Activated naive CD4-positive, alpha-beta T cell (primary cell): Measurements from ENCODE around the gene NEU4.

Experiments used
- DNase-seq, 4 experiments: peaks; one replicate each; lab custom pipeline; 2025; lab: John Stamatoyannopoulos, UW

The NEU4 gene

GRCh38 chr2:241834527-241835210 lies 25.7 kb downstream of the NEU4 start:
- DNase-seq, result no peak

DNA sequence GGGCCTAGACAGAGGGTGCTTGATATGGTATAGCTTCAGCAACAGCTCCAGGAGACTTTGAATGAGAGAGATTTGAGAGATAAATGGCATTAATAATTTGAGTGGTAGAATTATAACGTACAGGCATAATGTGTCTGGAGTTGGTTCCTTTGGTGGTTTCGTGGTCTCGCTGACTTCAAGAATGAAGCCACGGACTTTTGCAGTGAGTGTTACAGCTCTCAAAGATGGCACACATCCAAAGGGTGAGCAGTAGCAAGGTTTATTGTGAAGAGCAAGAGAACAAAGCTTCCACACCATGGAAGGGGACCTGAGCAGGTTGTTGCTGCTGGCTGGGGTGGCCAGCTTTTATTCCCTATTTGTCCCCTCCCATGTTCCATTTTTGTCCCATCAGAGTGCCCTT lies 26.6 kb downstream of the NEU4 start:
- DNase-seq, result no peak

DNA sequence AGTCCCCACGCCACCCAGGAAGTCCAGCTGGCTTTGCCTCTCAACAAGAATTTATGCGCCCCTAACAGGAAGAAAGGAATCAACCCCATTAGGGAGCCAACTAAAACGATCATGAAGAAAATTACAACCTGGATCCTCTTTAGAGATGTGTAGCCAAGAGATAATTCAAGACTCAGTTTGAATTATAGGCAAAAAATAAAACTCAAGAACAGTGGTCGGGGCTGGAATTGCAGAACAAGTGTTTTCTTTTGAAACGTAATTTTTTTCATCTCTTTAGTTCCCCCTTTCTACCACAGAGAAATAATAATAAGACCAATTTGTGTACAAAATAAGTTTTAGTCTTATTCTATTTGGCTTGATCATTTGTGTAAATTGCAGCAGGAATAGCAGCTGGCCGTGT lies 27.3 kb downstream of the NEU4 start:
- DNase-seq, result no peak

GRCh38 chr2:241837197-241837965 lies 28.4 kb downstream of the NEU4 start:
- no peak for DNase-seq

GRCh38 chr2:241841181-241842066 lies 32.4 kb downstream of the NEU4 start:
- no peak for DNase-seq

DNA sequence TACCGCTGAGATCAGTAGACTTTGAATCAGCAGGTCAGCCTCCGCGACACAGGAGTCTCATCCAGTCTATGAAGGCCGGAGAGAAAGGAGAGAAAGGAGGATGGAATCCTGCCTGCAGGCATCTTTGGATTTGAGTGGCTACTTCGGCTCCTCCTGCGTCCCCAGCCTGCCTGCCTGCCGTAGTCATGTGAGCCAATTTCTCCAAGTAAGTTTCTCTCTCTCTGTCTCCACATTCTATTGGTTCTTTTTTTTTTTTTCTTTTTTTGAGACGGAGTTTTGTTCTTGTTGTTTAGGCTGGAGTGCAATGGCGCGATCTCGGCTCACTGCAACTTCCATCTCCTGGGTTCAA lies 33.0 kb downstream of the NEU4 start:
- no peak for DNase-seq

GRCh38 chr2:241842620-241843211 lies 33.7 kb downstream of the NEU4 start:
- DNase-seq, result no peak

GRCh38 chr2:241843321-241844065 lies 34.5 kb downstream of the NEU4 start:
- DNase-seq, result no peak

- DNase-seq, result peak in 3 of 4 experiments; percentile 34 to 49 (median 48)
Observed at GRCh38 chr2:241844066-241844728, 35.2 kb downstream of the NEU4 start.

GRCh38 chr2:241844831-241845578 lies 36.0 kb downstream of the NEU4 start:
- no peak for DNase-seq

- no peak for DNase-seq
Observed at GRCh38 chr2:241846406-241846805, 37.4 kb downstream of the NEU4 start.

DNA sequence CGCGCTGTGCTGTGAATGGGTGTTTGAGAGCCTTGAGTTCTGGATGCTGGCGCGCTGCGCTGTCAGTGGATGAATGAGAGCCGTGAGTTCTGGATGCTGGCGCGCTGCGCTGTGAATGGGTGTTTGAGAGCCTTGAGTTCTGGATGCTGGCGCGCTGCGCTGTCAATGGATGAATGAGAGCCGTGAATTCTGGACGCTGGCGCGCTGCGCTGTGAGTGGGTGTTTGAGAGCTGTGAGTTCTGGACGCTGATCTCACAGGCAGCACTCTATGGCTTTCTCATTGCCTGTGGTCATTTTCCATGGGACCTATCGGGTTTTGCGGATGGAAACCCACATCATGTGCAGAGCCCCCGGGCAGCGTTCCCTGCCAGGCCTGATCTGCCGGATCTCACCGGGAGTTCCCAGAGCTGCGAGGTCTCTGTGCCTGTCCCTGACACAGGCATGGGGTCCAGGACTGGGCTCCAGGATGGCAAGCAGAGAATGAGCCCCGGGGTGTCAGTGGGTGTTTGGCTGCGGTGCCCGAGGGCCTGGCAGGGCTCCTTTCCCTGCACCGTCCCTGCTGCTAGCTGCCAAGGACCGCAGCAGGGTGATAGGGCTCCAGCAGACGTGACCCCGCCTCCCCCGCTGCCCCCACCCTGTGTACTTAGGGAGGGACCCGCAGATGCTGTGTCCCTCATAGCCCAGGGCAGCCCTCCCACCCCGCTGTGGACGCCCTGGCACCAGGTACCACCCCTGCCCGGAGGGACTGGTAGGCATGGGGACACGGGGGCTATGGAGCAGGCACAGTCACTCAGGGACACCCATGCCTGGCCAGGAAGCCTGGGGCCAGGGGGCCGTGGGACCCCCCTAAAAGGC lies 40.0 kb downstream of the NEU4 start:
- no peak for DNase-seq

GRCh38 chr2:241849616-241850543 lies 40.9 kb downstream of the NEU4 start:
- no peak for DNase-seq

DNA sequence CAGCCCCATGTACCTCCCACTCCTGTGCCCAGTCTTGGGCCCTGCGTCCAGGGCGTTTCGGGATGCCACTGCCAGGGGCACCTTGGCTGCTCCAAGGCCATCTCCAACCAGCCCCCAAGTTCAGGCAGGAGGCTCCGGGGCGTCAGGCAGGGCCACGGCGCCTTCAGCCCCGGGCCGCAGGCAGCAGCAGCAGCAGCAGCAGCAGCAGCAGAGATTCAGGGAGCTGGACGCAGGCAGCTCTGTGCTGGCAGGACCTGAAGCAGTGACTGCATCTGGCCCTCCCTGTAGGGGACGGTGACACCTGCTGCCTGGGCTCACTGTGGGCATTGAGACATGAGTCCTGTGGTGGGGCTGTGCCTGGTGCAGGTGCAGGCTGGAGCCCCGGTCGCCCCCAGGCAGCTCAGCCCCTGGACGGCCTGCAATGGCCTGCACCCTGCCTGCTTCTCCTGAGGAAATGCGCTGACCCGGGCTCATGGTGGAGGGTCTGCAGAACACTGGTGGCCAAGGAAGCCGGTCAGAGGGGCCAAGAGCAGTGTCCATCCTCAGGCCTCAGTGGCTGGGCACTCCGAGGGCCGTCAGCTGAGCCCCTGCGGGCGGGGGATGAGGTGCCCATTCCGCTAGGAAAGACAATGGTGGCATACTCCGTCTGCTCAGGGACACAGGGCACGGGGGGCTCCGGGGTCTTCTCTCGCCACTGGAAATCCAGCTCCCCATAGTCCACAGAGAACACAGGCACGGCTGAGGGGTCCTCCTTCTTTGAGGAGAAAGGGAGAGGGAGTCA lies 41.7 kb downstream of the NEU4 start:
- DNase-seq, result no peak

DNA sequence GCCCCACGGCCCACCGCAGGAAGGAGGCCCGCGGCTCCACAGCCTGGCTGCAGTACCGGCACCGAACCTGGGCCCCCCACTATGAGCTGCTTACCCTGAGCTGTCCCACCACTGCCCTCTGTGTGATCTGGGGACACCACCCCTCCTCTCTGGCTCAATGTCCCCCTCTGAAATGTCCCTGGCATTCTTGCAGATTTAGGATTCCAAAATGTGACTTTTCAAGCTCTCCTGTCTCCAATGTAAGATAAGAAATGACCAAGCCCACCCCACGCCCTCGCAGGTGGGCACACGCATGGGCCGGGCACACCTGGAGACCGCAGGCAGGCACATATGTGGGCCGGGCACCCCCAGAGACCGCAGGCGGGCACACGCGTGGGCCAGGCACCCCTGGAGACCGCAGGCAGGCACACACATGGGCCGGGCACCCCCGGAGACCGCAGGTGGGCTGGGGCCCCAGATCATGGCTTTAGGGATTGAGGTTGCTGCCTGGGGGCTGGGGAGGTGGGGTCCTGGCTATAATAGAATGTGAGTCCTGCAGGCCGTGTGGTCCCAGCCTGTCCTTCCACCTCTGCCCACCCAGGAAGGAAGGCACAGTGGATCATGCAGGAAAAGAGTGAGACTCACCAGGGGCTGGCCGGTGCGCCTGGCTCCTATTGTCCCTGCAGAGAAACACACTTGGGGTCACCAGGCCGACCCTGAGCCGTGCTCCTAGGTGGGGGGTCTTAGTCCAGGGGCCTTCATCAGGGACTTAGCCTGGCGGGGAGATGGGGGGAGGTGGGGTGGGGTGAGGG lies 42.5 kb downstream of the NEU4 start:
- no peak for DNase-seq

GRCh38 chr2:241852116-241852980 lies 43.4 kb downstream of the NEU4 start:
- no peak for DNase-seq
